GM19328 (cell line): Measurements from ENCODE around the gene OR10A7.
"Not testable (repeated sequence)": the region's sequence is repeated elsewhere in the genome, so short reads cannot be mapped to it uniquely, and the experiment has no call there.

Experiments used
- ATAC-seq: cut with Tn5 transposase; IDR thresholded peaks from one replicate; pipeline ENCODE4 v1.9.1; 2021; ENCODE audit warnings: mild to moderate bottlenecking, moderate library complexity; ENCODE audit not compliant: unreplicated experiment

OR10A7 gene, protein sequence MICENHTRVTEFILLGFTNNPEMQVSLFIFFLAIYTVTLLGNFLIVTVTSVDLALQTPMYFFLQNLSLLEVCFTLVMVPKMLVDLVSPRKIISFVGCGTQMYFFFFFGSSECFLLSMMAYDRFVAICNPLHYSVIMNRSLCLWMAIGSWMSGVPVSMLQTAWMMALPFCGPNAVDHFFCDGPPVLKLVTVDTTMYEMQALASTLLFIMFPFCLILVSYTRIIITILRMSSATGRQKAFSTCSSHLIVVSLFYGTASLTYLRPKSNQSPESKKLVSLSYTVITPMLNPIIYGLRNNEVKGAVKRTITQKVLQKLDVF

DNA sequence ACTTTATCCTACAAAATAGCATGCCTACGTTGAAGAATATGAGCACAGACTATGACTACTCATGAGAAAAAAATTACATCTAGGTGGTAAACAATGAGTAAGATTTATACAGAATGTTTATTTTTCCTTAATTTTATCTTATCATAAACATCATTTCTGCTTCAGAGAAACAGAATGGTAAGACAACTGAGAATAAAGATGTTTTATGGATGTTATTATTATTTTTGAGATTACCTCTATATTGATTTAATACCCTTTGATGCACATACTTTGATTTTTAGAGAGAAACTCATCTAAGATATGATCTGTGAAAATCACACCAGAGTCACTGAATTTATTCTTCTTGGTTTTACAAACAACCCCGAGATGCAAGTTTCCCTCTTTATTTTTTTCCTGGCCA is at the start of gene OR10A7:
Gene OR10A7, plus strand, starts transcription at position 301 of the 400 bp plus-strand sequence. Its CDS starts 0 bp downstream, at position 301.
- ATAC-seq, result no peak

DNA sequence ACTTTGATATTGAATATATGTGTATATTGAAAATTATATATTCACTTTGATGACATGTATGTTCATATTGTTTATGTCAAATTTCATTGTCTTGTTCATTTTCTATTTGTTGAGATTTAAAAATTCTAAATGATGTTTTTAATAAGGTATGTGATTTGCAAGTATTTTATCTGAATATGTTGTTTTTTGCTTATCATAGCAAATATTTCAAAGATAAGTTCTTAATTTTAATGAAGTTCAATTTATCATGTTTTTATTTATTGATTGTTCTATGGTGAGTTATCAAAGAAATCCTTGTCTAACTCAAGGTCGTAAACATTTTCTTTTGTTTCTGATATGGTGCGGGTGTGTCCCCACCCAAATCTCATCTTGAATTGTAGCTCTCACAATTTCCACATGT is 49.4 kb upstream of the OR10A7 start:
- no peak for ATAC-seq

DNA sequence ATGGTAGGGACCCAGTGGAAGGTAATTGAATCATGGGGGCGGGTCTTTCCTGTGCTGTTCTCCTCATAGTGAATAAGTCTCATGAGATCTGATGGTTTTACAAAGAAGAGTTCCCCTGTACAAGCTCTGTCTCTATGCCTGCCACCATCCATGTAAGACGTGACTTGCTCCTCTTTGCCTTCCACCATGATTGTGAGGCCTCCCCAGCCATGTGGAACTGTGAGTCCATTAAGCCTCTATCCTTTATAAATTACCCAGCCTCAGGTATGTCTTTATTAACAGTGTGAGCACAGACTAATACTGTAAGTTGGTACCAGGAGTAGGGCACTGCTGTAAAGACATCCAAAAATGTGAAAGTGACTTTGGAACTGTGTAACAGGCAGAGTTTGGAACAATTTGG is 49.0 kb upstream of the OR10A7 start:
- ATAC-seq, result not testable (repeated sequence)

DNA sequence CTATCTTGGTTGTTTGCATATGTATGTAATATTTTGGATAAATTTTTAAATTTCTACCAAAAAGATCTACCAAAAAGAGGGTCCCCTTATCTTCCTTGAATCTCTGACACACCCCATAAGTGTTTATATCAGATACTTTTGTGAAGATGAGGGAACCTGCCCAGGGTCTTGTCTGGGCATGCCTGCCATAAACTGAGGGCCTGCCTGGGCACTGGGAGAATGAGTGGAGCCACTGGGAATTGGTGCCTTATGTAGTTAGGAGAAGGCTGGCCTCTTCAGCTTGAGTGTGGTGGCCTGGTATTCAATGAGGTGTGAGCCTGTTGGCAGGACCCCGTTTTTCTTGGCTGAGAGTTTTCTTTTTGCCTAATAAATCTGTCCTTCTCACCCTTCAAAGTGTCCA is 48.1 kb upstream of the OR10A7 start:
- ATAC-seq, result no peak

DNA sequence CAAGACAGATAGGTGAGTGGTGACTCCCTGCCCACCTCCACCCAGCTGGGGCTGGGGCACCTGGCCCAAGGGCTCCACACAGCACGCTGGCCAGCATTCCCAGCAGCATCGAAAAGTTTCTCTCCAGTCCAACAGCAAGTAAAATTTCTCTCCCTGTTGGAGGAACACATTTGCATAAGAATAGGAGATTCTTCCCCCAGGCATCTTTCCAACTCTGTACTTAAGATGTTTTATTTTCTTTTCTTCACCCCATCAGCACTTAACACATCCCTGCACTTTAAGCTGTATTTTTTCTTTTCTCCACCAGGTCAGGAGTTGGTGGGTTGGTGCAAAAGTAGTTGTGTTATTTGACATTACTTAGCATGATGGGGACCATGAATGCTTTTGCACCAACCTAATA is 47.4 kb upstream of the OR10A7 start:
- ATAC-seq, result no peak

DNA sequence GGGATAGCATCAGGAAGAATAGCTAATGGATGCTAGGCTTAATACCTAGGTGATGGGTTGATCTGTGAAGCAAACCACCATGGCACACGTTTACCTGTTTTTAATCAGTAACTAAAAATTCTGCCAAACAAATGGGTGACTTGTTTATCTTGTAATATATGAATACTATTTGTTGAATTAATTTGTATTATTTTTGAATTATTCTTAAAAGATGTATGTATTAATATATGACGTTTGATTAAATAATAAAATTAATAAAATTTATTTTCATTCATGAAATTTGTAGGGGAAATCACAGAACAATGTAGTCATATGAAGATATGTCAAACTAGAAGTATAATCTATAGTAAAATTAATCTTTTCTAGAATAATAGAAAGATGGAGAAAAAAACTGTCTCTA is 32.3 kb upstream of the OR10A7 start:
- no peak for ATAC-seq

DNA sequence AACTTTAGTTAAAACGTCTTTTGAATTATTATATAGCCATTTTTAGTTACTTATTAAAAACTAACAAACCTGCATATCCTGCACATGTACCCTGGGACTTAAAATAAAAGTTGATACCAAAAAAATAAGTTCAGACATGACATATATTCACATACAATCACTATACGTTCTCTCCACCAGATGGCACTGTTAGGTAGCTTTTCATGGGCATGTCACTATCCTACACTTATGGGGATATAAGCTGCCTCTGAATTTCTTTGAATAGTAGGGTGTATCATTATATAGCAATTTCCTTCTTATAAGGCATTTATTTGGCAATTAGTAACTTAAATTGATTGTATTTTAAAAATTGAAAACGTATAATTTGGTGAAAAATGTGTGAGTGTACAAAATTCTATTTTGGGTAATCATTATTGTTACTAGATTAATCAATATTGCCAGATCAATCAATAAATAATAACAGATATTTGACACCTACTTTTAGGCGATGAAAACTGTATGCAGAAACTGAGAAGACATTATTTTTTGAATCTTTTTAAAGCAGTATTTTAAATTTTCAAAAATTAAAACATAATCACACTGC is 31.8 kb upstream of the OR10A7 start:
- peak; percentile 70 for ATAC-seq

DNA sequence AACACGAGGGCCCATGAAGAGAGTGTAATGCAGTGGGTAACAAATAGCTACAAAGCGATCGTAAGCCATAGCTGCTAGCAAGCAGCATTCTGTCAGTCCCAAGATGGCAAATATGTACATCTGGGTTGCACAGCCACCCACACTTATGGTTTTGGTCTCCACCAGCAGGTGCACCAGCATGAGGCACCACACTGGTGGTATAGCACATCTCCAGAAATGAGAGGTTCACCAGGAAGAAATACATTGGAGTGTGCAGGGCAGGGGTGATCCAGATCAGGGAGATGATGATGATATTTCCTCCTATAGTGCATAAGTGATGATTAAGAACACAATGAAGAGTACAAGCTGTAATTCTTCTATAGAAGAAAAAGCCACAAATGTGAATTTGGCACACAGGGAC is 26.4 kb upstream of the OR10A7 start:
- no peak for ATAC-seq

DNA sequence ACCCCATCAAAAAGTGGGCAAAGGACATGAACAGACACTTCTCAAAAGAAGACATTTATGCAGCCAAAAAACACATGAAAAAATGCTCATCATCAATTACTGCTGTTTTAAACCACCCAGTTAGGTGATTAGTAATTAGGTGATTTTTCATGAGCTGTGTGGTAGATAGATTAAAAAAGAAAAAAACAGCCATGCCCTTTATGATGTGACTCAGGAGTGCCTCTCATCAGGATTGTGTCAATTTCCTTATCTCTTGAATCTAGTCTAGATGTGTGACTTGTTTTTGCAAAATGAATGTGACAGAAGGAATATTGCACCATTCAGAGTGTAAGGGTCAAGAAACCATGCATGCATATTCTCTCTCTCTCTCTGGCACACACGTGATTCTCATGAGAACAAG is 5.7 kb downstream of the OR10A7 start:
- ATAC-seq, result no peak

DNA sequence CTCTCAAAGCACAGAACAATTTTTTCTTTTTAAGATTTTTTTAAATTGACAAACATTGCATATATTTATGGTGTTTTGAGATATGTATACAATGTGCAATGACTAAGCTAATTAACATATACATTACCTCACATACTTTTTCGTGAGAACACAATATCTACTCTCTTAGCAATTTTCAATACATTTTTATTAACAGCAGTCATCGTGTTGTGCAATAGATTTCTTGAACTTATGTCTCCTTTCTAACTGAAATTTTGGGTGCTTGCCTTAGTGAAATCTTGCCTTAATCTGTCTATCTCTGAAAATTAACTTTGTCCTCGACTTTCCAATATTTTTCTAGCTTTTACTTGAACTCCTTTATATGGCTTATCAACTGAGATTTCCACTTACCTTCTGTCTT is 6.8 kb downstream of the OR10A7 start:
- no peak for ATAC-seq

DNA sequence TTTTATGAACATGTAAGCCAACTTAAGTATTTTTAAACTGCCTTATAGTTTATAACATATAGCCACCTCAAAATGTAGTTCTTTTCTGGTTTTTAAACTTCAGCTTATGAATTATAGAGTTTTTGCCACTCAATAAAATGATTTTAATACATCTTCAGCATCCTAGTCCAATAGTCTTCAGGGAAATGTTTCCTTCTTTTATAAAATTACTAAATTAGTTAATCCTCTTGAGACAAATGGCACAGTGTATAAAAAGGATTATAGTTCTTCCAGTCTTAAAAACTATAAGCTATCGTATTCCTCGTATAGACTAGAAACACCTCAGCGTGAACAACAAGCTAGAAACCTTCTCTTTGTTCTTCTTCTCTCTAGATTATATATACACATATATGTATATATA is 23.5 kb downstream of the OR10A7 start, which contains the start of gene OR6C74:
Gene OR6C74, plus strand, starts transcription at position 301 of the 400 bp plus-strand sequence. CDS start 2,679 bp downstream, outside the sequence.
- no peak for ATAC-seq

DNA sequence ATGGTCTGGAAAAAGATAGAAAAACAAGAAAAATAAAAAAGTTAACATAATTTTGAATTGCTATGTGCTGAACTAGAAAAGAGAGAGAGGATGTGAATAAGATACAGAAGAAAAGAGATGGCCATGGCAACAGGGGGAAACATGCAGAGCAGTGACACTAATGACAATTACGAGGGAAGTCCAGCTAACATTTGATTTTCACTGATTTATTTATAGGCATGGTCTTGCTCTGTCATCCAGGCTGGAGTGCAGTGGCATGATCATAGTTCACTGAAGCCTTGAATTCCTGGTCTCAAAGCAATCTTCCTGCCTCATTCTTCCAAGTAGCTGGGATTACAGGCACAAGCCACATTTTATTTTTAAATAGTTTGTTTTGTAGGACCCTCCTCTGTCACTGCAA is 25.3 kb downstream of the OR10A7 start:
- ATAC-seq, result no peak

DNA sequence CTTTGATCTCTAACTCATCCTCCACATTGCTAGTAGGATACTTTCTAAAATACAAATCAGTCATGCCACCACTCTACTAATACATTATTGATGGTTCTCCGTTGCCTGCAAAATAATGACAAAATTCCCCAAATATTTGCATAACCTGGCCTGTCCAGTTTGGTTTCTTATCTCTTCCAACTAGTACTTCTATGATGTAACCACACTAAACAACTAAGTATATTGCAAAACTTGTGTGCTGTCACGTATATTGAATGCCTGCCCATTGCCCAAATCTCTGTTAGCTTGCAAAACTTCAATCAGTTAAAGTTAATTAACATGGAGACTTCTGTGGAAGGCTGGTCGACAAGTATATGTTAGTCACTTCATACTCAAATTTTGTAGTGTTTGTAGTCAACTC is 30.1 kb downstream of the OR10A7 start:
- no peak for ATAC-seq

DNA sequence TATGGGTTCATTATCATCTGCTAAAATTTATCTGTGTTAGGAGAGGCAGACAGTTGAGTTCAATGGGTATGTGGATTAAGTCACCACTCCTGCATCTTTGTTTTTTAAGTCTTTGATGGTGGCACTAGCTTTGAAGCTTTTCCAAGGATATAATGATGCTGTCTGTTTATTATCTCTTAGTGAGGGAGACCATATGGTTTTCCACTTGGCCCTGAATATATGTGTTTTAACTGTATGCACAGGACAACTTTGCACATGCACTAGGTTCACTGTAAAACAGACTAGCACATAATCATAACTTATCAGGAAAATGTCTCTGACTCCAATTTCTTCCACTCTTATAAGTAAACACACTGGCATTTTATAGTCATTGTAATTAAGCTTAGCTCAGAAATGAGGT is 32.5 kb downstream of the OR10A7 start:
- ATAC-seq, result no peak

DNA sequence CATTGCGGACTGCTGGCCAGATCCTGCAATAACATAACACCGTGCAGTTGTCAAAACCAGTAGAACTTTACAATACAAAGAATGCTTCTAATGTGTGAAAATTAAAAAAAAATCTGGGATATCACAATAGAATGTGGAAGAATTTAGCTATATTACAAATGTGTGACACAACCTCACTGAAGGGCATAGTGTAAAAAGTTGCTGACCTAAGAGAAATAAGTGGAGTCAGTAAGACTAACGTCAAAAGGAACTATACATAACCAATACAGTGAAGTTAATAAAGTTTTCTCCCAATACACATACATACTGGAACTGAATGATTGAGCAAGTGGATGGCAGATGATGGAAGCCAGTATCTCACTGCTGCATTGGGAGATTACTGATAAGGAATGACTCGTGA is 36.0 kb downstream of the OR10A7 start:
- ATAC-seq, result no peak

DNA sequence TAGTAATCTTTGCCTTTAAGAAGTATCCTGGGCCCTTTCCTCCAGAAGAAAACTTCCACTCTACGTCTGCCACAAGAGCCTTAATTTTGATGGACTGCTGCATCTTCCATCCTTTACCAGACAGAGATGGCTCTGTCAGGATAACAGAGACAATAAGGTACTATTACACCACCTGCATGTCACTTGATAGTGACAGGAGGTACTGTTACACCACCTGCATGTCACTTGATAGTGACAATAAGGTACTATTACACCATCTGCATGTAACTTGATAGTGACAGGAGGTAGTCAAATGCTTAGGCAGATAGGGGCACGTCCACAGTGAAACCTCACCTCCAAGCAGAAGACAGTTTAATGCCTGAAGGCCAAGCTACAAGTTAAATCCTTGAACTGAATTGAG is 37.5 kb downstream of the OR10A7 start:
- no peak for ATAC-seq
